NCI-H1048 (cell line): ENCODE results near the gene PSMD12.
"Not testable (repeated sequence)": the region's sequence is repeated elsewhere in the genome, so short reads cannot be mapped to it uniquely, and the experiment has no call there.

ENCODE experiments used
- DNase-seq: peaks from one replicate; lab custom pipeline; 2025; lab: John Stamatoyannopoulos, UW

PSMD12 gene

DNA sequence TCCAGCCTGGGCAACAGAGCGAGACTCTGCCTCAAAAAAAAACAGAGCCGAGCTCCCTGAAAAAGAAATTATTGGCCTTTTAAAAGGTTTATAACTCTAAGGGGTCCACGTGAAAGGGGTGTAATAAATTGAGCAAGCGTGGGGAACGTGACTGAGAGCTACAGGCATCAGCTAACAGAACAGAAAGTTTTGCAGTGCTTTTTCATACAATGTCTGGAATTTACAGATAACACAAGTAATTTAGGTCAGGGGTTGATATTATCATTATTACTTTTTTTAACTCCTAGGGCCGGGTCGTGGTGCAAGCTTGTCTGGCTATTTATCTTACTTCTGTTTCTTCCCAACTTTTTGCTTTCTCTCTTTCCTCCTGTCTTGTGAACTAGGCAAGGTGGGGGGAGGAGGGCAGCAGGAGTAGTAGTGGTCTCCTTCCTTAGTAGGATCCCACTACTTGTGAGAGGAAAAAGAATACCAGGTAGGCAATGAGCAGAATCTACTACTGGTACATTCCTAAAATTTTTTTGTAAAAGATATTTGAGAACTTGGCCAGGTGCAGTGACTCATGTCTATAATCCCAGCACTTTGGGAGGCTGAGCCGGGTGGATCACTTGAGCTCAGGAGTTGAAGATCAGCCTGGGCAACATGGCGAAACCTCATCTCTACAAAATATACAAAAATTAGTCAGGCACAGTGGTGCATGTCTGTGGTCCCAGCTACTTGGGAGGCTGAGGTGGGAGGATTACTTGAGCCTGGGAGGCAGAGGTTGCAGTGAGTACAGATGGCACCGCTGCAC, 60.7 kb downstream of the PSMD12 start:
- not testable (repeated sequence) for DNase-seq

DNA sequence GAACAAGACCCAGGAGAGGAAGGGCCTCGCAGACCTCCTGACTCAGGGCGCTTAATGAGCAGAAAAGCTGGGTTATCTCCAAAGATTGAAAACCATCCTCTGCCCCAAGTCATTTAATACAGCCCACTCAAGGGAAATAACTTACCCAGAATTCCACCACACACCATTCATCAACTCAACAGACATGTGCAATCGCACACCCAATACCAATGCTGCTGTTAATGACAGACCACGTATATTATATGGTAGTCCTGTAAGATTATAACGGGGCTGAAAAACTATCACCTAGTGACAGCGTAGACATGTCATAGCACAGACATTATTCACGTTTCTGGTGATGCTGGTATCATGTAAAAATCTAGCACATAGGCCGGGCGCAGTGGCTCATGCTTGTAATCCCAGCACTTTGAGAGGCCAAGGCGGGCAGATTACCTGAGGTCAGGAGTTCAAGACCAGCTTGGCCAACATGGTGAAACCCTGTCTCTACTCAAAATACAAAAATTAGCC, 68.9 kb downstream of the PSMD12 start:
- no peak for DNase-seq

DNA sequence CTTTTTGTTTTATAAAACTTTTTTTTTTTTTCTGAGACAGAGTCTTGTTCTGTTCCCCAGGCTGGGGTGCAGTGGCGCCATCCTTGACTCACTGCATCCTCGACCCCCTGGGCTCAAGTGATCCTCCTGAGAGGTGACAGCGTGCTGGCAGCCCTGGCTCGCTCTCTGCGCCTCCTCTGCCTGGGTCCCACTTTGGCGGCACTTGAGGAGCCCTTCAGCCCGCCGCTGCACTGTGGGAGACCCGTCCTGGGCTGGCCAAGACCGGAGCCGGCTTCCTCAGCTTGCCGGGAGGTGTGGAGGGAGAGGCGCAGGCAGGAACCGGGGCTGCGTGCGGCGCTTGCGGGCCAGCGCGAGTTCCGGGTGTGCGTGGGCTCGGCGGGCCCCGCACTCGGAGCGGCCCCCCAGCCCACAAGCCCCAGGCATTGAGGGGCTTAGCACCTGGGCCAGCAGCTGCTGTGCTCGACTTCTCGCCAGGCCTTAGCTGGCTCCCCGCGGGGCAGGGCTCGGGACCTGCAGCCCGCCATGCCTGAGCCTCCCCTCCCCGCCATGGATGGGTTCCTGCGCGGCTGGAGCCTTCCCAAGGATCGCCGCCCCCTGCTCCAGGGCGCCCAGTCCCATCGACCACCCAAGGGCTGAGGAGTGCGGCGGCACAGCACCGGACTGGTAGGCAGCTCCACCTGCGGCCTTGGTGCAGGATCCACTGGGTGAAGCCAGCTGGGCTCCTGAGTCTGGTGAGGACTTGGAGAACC, 71.8 kb downstream of the PSMD12 start:
- no peak for DNase-seq

DNA sequence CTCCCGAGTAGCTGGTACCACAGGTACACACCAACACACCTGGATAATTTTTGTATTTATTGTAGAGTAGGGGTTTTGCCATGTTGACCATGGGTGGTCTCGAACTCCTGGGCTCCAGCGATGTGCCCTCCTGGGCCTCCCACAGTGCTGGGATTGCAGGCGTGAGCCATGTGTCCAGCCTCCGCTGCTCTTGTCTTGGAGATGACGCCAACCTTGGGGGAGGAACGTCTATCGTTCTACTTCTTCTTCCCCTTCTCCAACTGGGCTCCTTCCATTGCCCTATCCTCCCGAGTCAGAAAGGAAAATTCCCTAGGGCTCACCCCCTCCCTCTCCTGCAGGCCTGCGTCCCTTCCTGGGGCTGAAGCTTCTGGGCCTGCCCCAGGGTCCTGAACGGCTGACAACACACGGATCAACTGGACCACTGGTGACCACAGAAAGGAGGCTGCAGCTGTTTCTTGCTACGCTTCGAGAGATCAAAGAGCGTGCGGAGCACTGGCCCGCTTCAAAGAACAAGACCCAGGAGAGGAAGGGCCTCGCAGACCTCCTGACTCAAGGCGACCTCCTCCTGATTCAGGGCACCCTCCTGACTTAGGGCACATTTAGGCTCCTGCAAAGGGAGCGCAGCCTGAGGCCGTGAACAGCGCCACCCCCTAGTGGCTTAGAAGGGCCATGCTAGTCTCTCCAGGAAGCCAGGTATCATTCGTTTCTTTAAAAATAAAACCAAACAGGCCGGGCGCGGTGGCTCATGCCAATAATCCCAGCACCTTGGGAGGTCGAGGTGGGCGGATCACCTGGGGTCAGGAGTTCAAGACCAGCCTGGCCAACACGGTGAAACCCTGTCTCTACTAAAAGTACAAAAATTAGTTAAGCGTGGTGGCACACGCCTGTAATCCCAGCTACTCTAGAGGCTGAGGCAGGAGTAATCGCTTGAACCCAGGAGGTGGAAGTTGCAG, 72.8 kb downstream of the PSMD12 start:
- DNase-seq = no peak

DNA sequence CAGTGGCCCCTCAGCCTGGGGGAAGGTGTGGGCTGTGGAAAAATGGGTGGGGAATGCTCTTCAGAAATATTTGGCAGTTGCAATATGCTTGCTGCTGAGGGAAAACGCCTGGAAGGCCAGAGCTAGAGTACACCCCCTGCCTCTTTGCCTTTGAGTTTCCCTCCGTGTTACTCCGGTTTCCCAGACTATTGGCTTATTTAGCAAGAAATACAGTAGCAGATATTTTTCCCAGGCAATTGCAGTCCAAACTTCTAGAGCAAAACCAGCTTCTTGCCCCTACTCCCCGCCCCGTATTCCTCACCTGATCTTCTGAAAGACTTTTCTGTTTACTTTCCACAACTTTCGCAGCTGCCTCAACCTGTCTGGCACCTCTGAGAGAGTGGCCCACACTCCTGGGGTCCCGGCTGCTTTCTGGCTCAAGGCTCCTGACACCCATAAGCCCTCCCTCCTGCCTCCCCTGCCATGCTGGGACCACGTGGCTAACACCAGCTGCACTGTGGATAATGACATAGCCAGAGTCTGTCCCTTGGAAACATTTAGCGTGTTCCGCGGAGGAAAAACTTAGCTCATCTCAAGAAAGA, 75.6 kb downstream of the PSMD12 start:
- DNase-seq = no peak

DNA sequence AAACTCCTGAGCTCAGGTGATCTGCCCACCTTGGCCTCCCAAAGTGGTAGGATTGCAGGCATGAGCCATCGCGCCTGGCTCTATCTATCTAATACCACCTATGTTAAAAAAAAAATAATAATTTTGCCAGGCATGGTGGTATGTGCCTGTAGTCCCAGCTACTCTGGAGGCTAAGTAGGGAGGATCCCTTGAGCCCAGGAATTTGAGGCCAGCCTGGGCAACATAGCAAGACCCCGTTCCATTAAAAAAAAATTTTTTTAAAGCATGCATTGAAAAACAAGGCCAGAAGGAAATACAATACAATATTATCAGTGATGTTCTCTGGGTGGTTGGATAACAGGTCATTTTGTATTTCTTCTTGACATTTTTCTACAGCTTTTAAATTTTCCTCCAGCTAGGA, 76.1 kb downstream of the PSMD12 start:
- no peak for DNase-seq

DNA sequence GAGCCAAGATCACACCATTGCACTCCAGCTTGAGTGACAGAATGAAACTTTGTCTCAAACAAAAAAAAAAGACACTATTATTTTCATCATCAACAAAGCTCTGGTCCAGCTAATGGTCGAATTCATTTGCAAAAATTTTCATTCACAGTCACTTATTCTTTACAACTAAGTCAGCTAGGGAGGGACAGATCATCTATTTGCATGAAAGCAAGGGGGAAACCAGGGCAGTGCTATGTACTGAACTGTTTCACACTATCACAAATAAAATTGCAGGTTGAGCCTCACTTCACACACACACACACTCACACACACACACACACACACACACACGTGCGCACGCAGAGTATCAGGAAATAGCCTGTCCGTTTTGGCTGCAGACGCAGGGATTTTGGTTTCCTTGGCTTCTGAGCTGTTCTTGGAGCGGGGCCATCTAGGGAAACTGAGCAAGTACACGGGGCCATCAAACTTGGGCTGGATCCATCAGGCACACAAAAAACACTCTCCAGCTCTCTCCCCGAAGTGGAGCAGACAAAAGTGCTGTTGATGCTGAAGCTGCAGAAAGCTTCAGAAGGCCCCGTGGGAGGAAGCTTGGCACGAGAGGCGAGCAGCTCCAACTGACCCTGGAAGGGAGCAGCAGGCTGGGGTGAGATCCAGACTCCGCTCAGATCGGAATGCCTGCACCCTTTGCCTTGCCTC, 77.0 kb downstream of the PSMD12 start:
- DNase-seq = no peak
